Measurements from ENCODE around the gene TRIML2. TPM values are rescaled to one million over a fixed set of nuclear protein-coding genes. Genes with fewer than 3 reads are reported as not detected.

TRIML2 gene
- polyA plus RNA-seq, 2 of the 4 experiments (the other 2 are of a cell fraction), result 53.7 to 56.2 TPM

GRCh38 chr4:188147176-188147575 lies 37.8 kb upstream of the TRIML2 start:
- FAIRE-seq (no peak), ATAC-seq (no peak), DNase-seq (ENCODE audit: low read depth in 1 of 2, low spot score in 1 of 2) (no peak)
- no peak overlapping the region for H3K4me2 ChIP-seq
- no peak for TF ChIP-seq HDAC2 (IDR thresholded peaks at IDR 0.05)
- no peak for TF ChIP-seq HES2 (IDR thresholded peaks at IDR 0.05)
- TF ChIP-seq CTCF (IDR thresholded peaks at IDR 0.05), result no peak
- TF ChIP-seq, protein P1, sequence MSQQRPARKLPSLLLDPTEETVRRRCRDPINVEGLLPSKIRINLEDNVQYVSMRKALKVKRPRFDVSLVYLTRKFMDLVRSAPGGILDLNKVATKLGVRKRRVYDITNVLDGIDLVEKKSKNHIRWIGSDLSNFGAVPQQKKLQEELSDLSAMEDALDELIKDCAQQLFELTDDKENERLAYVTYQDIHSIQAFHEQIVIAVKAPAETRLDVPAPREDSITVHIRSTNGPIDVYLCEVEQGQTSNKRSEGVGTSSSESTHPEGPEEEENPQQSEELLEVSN (IDR thresholded peaks at IDR 0.05; ENCODE audit: borderline replicate concordance, low read depth), result no peak
- TF ChIP-seq HOXB5 (CRISPR knock-in tag; IDR thresholded peaks at IDR 0.05), result no peak
- TF ChIP-seq FOSB (CRISPR knock-in tag; IDR thresholded peaks at IDR 0.05), result no peak
- H3K9me3 ChIP-seq, result no peaks in the 10 kb centered on the region
- WGBS (ENCODE audit: missing lambda C conversion rate), result 93% methylated on average over 11 of the region's 11 CpGs
- CTCF ChIA-PET, result no interaction called here
- H3K4me1 ChIP-seq, result no peaks in the 10 kb centered on the region
- no peak overlapping the region for H3K27ac ChIP-seq
- POLR2A ChIA-PET, result no interaction called here
- no peak overlapping the region for H3K4me3 ChIP-seq

- Histone ChIP-seq H3K9me3 (no peaks in the 10 kb centered on the region), H3K4me2 (no peak overlapping the region), H3K4me3 (no peak overlapping the region), H3K27ac (no peak overlapping the region), H3K4me1 (no peaks in the 10 kb centered on the region)
- 92% methylated on average over 10 of the region's 11 CpGs for WGBS (ENCODE audit: missing lambda C conversion rate)
- DNase-seq (ENCODE audit: low read depth in 1 of 2, low spot score in 1 of 2), result no peak
- no peak for ATAC-seq
- TF ChIP-seq PHF8 (IDR thresholded peaks at IDR 0.05; ENCODE audit: borderline replicate concordance, low read depth) (no peak), POLR2A (IDR thresholded peaks at IDR 0.05; ENCODE audit: low read length) (no peak), SMC3 (IDR thresholded peaks at IDR 0.05) (no peak), HEYL (CRISPR knock-in tag; IDR thresholded peaks at IDR 0.05) (no peak), NFE2L2 (conservative IDR thresholded peaks at IDR 0.05; ENCODE audit: low read length) (no peak), RCOR1 (IDR thresholded peaks at IDR 0.05; ENCODE audit: low read depth, low read length) (no peak), ZSCAN20 (CRISPR knock-in tag; IDR thresholded peaks at IDR 0.05) (no peak), NR3C1 (IDR thresholded peaks at IDR 0.05) (no peak), RNF2 (IDR thresholded peaks at IDR 0.05; ENCODE audit: borderline replicate concordance, low read depth) (no peak), MAZ (IDR thresholded peaks at IDR 0.05; ENCODE audit: borderline replicate concordance, low read depth, low read length) (no peak), CBX8 (IDR thresholded peaks at IDR 0.05) (no peak), ZC3H11A (IDR thresholded peaks at IDR 0.05) (no peak), EP300 (IDR thresholded peaks at IDR 0.05) (no peak), EHF (CRISPR knock-in tag; IDR thresholded peaks at IDR 0.05) (no peak), HOXB13 (CRISPR knock-in tag; IDR thresholded peaks at IDR 0.05; ENCODE audit: low read depth) (no peak), RAD21 (conservative IDR thresholded peaks at IDR 0.05 in 1 of 2, IDR thresholded peaks at IDR 0.05 in 1 of 2) (no peak), PBX3 (IDR thresholded peaks at IDR 0.05) (no peak)
- ChIA-PET CTCF (no interaction called here), POLR2A (no interaction called here)
- FAIRE-seq, result no peak
Measured at GRCh38 chr4:188146618-188147017, 37.2 kb upstream of the TRIML2 start.

GRCh38 chr4:188145601-188146000 lies 36.2 kb upstream of the TRIML2 start:
- no peak overlapping the region for H3K4me2 ChIP-seq
- TF ChIP-seq, protein P2, sequence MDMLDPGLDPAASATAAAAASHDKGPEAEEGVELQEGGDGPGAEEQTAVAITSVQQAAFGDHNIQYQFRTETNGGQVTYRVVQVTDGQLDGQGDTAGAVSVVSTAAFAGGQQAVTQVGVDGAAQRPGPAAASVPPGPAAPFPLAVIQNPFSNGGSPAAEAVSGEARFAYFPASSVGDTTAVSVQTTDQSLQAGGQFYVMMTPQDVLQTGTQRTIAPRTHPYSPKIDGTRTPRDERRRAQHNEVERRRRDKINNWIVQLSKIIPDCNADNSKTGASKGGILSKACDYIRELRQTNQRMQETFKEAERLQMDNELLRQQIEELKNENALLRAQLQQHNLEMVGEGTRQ (IDR thresholded peaks at IDR 0.05), result no peak
- no peak for TF ChIP-seq CBX2 (IDR thresholded peaks at IDR 0.05; ENCODE audit: borderline replicate concordance, low read depth)
- TF ChIP-seq, protein P3, sequence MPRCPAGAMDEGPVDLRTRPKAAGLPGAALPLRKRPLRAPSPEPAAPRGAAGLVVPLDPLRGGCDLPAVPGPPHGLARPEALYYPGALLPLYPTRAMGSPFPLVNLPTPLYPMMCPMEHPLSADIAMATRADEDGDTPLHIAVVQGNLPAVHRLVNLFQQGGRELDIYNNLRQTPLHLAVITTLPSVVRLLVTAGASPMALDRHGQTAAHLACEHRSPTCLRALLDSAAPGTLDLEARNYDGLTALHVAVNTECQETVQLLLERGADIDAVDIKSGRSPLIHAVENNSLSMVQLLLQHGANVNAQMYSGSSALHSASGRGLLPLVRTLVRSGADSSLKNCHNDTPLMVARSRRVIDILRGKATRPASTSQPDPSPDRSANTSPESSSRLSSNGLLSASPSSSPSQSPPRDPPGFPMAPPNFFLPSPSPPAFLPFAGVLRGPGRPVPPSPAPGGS (IDR thresholded peaks at IDR 0.05), result no peak
- no peak for TF ChIP-seq RAD21 (conservative IDR thresholded peaks at IDR 0.05 in 1 of 2, IDR thresholded peaks at IDR 0.05 in 1 of 2)
- TF ChIP-seq FOSB (CRISPR knock-in tag; IDR thresholded peaks at IDR 0.05), result no peak
- no peak for TF ChIP-seq ZNF302 (CRISPR knock-in tag; IDR thresholded peaks at IDR 0.05)
- TF ChIP-seq BHLHE40 (IDR thresholded peaks at IDR 0.05; ENCODE audit: low read depth, low read length), result no peak
- no peak for TF ChIP-seq NFE2L2 (conservative IDR thresholded peaks at IDR 0.05; ENCODE audit: low read length)
- no peak for TF ChIP-seq CHD2 (IDR thresholded peaks at IDR 0.05; ENCODE audit: low read length, partially characterized antibody)
- CTCF ChIA-PET, result no interaction called here
- WGBS (ENCODE audit: missing lambda C conversion rate), result 85% methylated on average over 10 of the region's 10 CpGs
- DNase-seq (ENCODE audit: low read depth in 1 of 2, low spot score in 1 of 2), result no peak
- no peaks in the 10 kb centered on the region for H3K4me1 ChIP-seq
- no peaks in the 10 kb centered on the region for H3K9me3 ChIP-seq
- H3K27ac ChIP-seq, result no peak overlapping the region
- H3K4me3 ChIP-seq, result no peak overlapping the region
- POLR2A ChIA-PET, result no interaction called here
- no peak for ATAC-seq
- no peak for FAIRE-seq
